Measurements from ENCODE around the gene RGS8. TPM values are rescaled to one million over a fixed set of nuclear protein-coding genes. Genes with fewer than 3 reads are reported as not detected.

RGS8 gene
- total and polyA plus RNA-seq, 4 donors, result 0.05 TPM; not detected in 3

- Histone ChIP-seq H3K4me1 (ENCODE audit: control insufficient read depth in 4 of 4, insufficient read depth in 4 of 4, low read length in 3 of 4) (no peaks in the 10 kb centered on the region), H3K36me3 (ENCODE audit: control insufficient read depth in 4 of 4, insufficient read depth in 3 of 4, low read depth in 1 of 4, low read length in 3 of 4) (no peaks in the 10 kb centered on the region), H3K9ac (ENCODE audit: low read depth in 1 of 2, low read length in 2 of 2) (no peak overlapping the region), H3K9me3 (ENCODE audit: control insufficient read depth in 4 of 4, low read length in 3 of 4) (no peaks in the 10 kb centered on the region), H3K27me3 (ENCODE audit: control insufficient read depth in 4 of 4, insufficient read depth in 4 of 4, low read length in 3 of 4) (no peaks in the 10 kb centered on the region), H3K4me3 (ENCODE audit: low read depth in 1 of 3, low read length in 3 of 3) (no peak overlapping the region), H3K27ac (ENCODE audit: low read depth in 1 of 2, low read length in 2 of 2) (no peak overlapping the region)
- DNase-seq (ENCODE audit: low spot score), result no peak
- no peak for TF ChIP-seq NR2F2 (IDR thresholded peaks at IDR 0.05)
- no peak for TF ChIP-seq HNF4G (IDR thresholded peaks at IDR 0.05)
- TF ChIP-seq EGR1 (IDR thresholded peaks at IDR 0.05; ENCODE audit: low read depth in 2 of 2), result no peak
- no peak for TF ChIP-seq MAX (IDR thresholded peaks at IDR 0.05)
- no peak for TF ChIP-seq HNF4A (conservative IDR thresholded peaks at IDR 0.05)
- WGBS, result 80% methylated on average over 4 of the region's 4 CpGs
These were observed 27.5 kb downstream of the RGS8 start for GRCh38 chr1:182656842-182657397.

GRCh38 chr1:182653986-182654385, 30.4 kb downstream of the RGS8 start:
- WGBS, result 95% methylated on average over 2 of the region's 2 CpGs
- Histone ChIP-seq H3K4me1 (ENCODE audit: control insufficient read depth in 4 of 4, insufficient read depth in 4 of 4, low read length in 3 of 4) (no peaks in the 10 kb centered on the region), H3K27me3 (ENCODE audit: control insufficient read depth in 4 of 4, insufficient read depth in 4 of 4, low read length in 3 of 4) (no peaks in the 10 kb centered on the region), H3K9me3 (ENCODE audit: control insufficient read depth in 4 of 4, low read length in 3 of 4) (no peaks in the 10 kb centered on the region), H3K4me3 (ENCODE audit: low read depth in 1 of 3, low read length in 3 of 3) (no peak overlapping the region), H3K27ac (ENCODE audit: low read depth in 1 of 2, low read length in 2 of 2) (no peak overlapping the region), H3K9ac (ENCODE audit: low read depth in 1 of 2, low read length in 2 of 2) (no peak overlapping the region), H3K36me3 (ENCODE audit: control insufficient read depth in 4 of 4, insufficient read depth in 3 of 4, low read depth in 1 of 4, low read length in 3 of 4) (no peaks in the 10 kb centered on the region)
- no peak for DNase-seq (ENCODE audit: low spot score)
- TF ChIP-seq YY1 (IDR thresholded peaks at IDR 0.05) (no peak), CTCF (IDR thresholded peaks at IDR 0.05; ENCODE audit: low read depth, low read length, missing input control) (no peak), HNF4A (conservative IDR thresholded peaks at IDR 0.05) (no peak), RXRA (IDR thresholded peaks at IDR 0.05) (no peak), FOXA2 (IDR thresholded peaks at IDR 0.05) (no peak)

- 54% methylated on average over 3 of the region's 3 CpGs for WGBS
- no peak for TF ChIP-seq FOXA2 (IDR thresholded peaks at IDR 0.05)
- DNase-seq (ENCODE audit: low spot score), result no peak
These were observed 31.5 kb downstream of the RGS8 start for GRCh38 chr1:182652933-182653332.

GRCh38 chr1:182651339-182651724, 33.1 kb downstream of the RGS8 start:
- 81% methylated on average over 3 of the region's 3 CpGs for WGBS
- H3K36me3 ChIP-seq (ENCODE audit: control insufficient read depth in 4 of 4, insufficient read depth in 3 of 4, low read depth in 1 of 4, low read length in 3 of 4), result no peaks in the 10 kb centered on the region
- H3K4me1 ChIP-seq (ENCODE audit: control insufficient read depth in 4 of 4, insufficient read depth in 4 of 4, low read length in 3 of 4), result peaks cover 0 to 4% (median 2%) of the 10 kb centered on the region in 4 donors
- no peak overlapping the region for H3K27ac ChIP-seq (ENCODE audit: low read depth in 1 of 2, low read length in 2 of 2)
- H3K9ac ChIP-seq (ENCODE audit: low read depth in 1 of 2, low read length in 2 of 2), result no peak overlapping the region
- H3K27me3 ChIP-seq (ENCODE audit: control insufficient read depth in 4 of 4, insufficient read depth in 4 of 4, low read length in 3 of 4), result no peaks in the 10 kb centered on the region
- H3K4me3 ChIP-seq (ENCODE audit: low read depth in 1 of 3, low read length in 3 of 3), result no peak overlapping the region
- DNase-seq (ENCODE audit: low spot score), result no peak
- no peaks in the 10 kb centered on the region for H3K9me3 ChIP-seq (ENCODE audit: control insufficient read depth in 4 of 4, low read length in 3 of 4)
- TF ChIP-seq SP1 (IDR thresholded peaks at IDR 0.05) (no peak), YY1 (IDR thresholded peaks at IDR 0.05) (no peak), CTCF (IDR thresholded peaks at IDR 0.05; ENCODE audit: low read depth, low read length, missing input control) (no peak), FOXA2 (IDR thresholded peaks at IDR 0.05) (no peak), MAX (IDR thresholded peaks at IDR 0.05) (no peak), HNF4G (IDR thresholded peaks at IDR 0.05) (no peak), RXRA (IDR thresholded peaks at IDR 0.05) (no peak), NR2F2 (IDR thresholded peaks at IDR 0.05) (no peak), ZBTB33 (IDR thresholded peaks at IDR 0.05) (no peak), RAD21 (IDR thresholded peaks at IDR 0.05) (no peak), JUND (IDR thresholded peaks at IDR 0.05) (no peak), GABPA (IDR thresholded peaks at IDR 0.05 in 1 of 2, conservative IDR thresholded peaks at IDR 0.05 in 1 of 2) (no peak), HNF4A (conservative IDR thresholded peaks at IDR 0.05) (no peak), TAF1 (conservative IDR thresholded peaks at IDR 0.05) (no peak)
- TF ChIP-seq, protein P1, sequence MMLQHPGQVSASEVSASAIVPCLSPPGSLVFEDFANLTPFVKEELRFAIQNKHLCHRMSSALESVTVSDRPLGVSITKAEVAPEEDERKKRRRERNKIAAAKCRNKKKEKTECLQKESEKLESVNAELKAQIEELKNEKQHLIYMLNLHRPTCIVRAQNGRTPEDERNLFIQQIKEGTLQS (IDR thresholded peaks at IDR 0.05), result no peak

More at GRCh38 chr1:182652933-182653332, 31.5 kb downstream of the RGS8 start:
- Histone ChIP-seq H3K4me3 (ENCODE audit: low read depth in 1 of 3, low read length in 3 of 3) (no peak overlapping the region), H3K9me3 (ENCODE audit: control insufficient read depth in 4 of 4, low read length in 3 of 4) (no peaks in the 10 kb centered on the region), H3K9ac (ENCODE audit: low read depth in 1 of 2, low read length in 2 of 2) (no peak overlapping the region), H3K27me3 (ENCODE audit: control insufficient read depth in 4 of 4, insufficient read depth in 4 of 4, low read length in 3 of 4) (no peaks in the 10 kb centered on the region), H3K4me1 (ENCODE audit: control insufficient read depth in 4 of 4, insufficient read depth in 4 of 4, low read length in 3 of 4) (no peaks in the 10 kb centered on the region), H3K36me3 (ENCODE audit: control insufficient read depth in 4 of 4, insufficient read depth in 3 of 4, low read depth in 1 of 4, low read length in 3 of 4) (no peaks in the 10 kb centered on the region), H3K27ac (ENCODE audit: low read depth in 1 of 2, low read length in 2 of 2) (no peak overlapping the region)
